Esophagus squamous epithelium (tissue), 4 donors: ENCODE data around the gene FDXR.

Experiments
- CTCF ChIP-seq, 6 experiments: fragments of 450-650 bp in 4 of 6; fragments of 200-600 bp in 2 of 6; sonication (generic) in 2 of 6; IDR thresholded peaks; one replicate each; pipeline ENCODE4 v1.5.1; 2016 to 2019; ENCODE audit warnings: antibody characterized with exemption in 6 of 6, mild to moderate bottlenecking in 4 of 6, moderate library complexity in 4 of 6
- POLR2A ChIP-seq, 4 donors: fragments of 450-650 bp; IDR thresholded peaks; one replicate each; pipeline ENCODE4 v1.6.1; 2017; ENCODE audit warnings: antibody characterized with exemption in 4 of 4, mild to moderate bottlenecking in 4 of 4, moderate library complexity in 3 of 4

- TF ChIP-seq CTCF (IDR thresholded peaks at IDR 0.05), result no peak
- no peak for TF ChIP-seq POLR2A (IDR thresholded peaks at IDR 0.05)
Measured at GRCh38 chr17:74918906-74919305, 46.1 kb upstream of the FDXR start.
